ENCODE measurements around the gene CEP112. TPM values are rescaled to one million over a fixed set of nuclear protein-coding genes. Genes with fewer than 3 reads are reported as not detected.

Gene CEP112
- polyA plus RNA-seq, 1 donor from 2014 or later = 6.0 TPM

DNA sequence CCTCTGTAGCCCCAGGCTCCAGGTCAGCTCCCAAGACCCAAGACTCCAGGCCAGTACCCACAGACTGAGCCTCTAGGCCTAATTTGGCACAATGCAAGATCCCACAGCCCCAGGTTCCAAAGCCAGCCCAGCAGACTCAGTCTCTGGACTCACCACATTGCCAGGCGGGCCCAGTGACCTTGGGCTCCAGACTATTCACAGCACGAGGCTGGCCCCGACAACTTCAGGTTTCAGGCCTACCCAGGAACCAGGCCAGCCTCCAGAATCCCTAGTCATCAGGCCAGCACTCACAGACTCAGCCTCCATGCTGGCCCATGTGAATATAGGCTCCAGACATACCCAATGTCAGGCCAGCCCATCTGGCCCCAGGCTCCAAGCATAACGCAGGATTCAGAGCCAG is 103.8 kb downstream of the CEP112 start:
- TF ChIP-seq MXI1 (conservative IDR thresholded peaks at IDR 0.05; ENCODE audit: poor library complexity, severe bottlenecking) (no peak), EP300 (conservative IDR thresholded peaks at IDR 0.05; ENCODE audit: poor library complexity, severe bottlenecking) (no peak), SMC3 (conservative IDR thresholded peaks at IDR 0.05; ENCODE audit: poor library complexity) (no peak), EZH2 (IDR thresholded peaks at IDR 0.05; ENCODE audit: borderline replicate concordance, insufficient read depth, low read length, poor library complexity, severe bottlenecking) (no peak), TAF1 (IDR thresholded peaks at IDR 0.05; ENCODE audit: low read depth) (no peak), RAD21 (conservative IDR thresholded peaks at IDR 0.05) (no peak), POLR2AphosphoS5 (IDR thresholded peaks at IDR 0.05) (no peak)
- TF ChIP-seq, protein P1, sequence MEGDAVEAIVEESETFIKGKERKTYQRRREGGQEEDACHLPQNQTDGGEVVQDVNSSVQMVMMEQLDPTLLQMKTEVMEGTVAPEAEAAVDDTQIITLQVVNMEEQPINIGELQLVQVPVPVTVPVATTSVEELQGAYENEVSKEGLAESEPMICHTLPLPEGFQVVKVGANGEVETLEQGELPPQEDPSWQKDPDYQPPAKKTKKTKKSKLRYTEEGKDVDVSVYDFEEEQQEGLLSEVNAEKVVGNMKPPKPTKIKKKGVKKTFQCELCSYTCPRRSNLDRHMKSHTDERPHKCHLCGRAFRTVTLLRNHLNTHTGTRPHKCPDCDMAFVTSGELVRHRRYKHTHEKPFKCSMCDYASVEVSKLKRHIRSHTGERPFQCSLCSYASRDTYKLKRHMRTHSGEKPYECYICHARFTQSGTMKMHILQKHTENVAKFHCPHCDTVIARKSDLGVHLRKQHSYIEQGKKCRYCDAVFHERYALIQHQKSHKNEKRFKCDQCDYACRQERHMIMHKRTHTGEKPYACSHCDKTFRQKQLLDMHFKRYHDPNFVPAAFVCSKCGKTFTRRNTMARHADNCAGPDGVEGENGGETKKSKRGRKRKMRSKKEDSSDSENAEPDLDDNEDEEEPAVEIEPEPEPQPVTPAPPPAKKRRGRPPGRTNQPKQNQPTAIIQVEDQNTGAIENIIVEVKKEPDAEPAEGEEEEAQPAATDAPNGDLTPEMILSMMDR (IDR thresholded peaks at IDR 0.05; ENCODE audit: poor library complexity, severe bottlenecking) = no peak
- TF ChIP-seq, protein P2, sequence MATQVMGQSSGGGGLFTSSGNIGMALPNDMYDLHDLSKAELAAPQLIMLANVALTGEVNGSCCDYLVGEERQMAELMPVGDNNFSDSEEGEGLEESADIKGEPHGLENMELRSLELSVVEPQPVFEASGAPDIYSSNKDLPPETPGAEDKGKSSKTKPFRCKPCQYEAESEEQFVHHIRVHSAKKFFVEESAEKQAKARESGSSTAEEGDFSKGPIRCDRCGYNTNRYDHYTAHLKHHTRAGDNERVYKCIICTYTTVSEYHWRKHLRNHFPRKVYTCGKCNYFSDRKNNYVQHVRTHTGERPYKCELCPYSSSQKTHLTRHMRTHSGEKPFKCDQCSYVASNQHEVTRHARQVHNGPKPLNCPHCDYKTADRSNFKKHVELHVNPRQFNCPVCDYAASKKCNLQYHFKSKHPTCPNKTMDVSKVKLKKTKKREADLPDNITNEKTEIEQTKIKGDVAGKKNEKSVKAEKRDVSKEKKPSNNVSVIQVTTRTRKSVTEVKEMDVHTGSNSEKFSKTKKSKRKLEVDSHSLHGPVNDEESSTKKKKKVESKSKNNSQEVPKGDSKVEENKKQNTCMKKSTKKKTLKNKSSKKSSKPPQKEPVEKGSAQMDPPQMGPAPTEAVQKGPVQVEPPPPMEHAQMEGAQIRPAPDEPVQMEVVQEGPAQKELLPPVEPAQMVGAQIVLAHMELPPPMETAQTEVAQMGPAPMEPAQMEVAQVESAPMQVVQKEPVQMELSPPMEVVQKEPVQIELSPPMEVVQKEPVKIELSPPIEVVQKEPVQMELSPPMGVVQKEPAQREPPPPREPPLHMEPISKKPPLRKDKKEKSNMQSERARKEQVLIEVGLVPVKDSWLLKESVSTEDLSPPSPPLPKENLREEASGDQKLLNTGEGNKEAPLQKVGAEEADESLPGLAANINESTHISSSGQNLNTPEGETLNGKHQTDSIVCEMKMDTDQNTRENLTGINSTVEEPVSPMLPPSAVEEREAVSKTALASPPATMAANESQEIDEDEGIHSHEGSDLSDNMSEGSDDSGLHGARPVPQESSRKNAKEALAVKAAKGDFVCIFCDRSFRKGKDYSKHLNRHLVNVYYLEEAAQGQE (IDR thresholded peaks at IDR 0.05; ENCODE audit: borderline replicate concordance) = no peak

DNA sequence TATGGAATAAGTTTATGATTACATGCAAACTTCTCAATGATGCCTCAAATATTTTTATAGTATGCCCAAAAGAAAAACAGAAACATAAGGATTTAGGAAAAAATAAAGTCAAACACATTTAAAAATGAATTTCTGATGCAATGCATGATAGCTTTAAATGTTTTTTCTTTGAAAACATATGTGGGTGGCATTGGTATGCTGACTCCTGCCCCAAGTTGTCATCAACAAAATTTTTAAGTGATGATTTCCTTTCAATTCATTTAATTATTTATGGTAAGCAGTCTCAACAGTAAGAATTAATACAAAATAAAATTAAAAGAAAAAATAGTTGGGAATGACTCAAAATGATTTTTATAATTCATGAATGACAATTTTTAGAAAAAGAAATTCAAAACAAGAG is 104.9 kb downstream of the CEP112 start:
- no peaks in the 10 kb centered on the region for H4K20me1 ChIP-seq (ENCODE audit: insufficient read depth)
- no peaks in the 10 kb centered on the region for H3K9me2 ChIP-seq (ENCODE audit: insufficient read depth, low read length)
- no peak for TF ChIP-seq MXI1 (conservative IDR thresholded peaks at IDR 0.05; ENCODE audit: poor library complexity, severe bottlenecking)
- TF ChIP-seq, protein P2 (IDR thresholded peaks at IDR 0.05; ENCODE audit: borderline replicate concordance) = no peak
- no peak for TF ChIP-seq TAF1 (IDR thresholded peaks at IDR 0.05; ENCODE audit: low read depth)
- no peak for TF ChIP-seq EP300 (conservative IDR thresholded peaks at IDR 0.05; ENCODE audit: poor library complexity, severe bottlenecking)
- TF ChIP-seq SMC3 (conservative IDR thresholded peaks at IDR 0.05; ENCODE audit: poor library complexity) = no peak
- no peak for TF ChIP-seq POLR2AphosphoS5 (IDR thresholded peaks at IDR 0.05)
- TF ChIP-seq RAD21 (conservative IDR thresholded peaks at IDR 0.05) = no peak
- TF ChIP-seq EZH2 (IDR thresholded peaks at IDR 0.05; ENCODE audit: borderline replicate concordance, insufficient read depth, low read length, poor library complexity, severe bottlenecking) = no peak
- TF ChIP-seq, protein P1 (IDR thresholded peaks at IDR 0.05; ENCODE audit: poor library complexity, severe bottlenecking) = no peak
- no peak overlapping the region for H3K4me2 ChIP-seq (ENCODE audit: low read length)
- H3K27ac ChIP-seq (ENCODE audit: low read length) = no peak overlapping the region
- no peak overlapping the region for H3K4me3 ChIP-seq (ENCODE audit: low read length)
- H2AFZ ChIP-seq (ENCODE audit: low read depth, low read length) = no peak overlapping the region
- no peaks in the 10 kb centered on the region for H3F3A ChIP-seq (ENCODE audit: insufficient read depth, low read length, poor library complexity, severe bottlenecking)
- H3K9ac ChIP-seq (ENCODE audit: low read length) = no peak overlapping the region
- no peaks in the 10 kb centered on the region for H3K79me2 ChIP-seq (replicated peaks; ENCODE audit: insufficient read depth, low read length)
- no peaks in the 10 kb centered on the region for H3K27me3 ChIP-seq (ENCODE audit: insufficient read depth, low read depth, low read length)
- H3K36me3 ChIP-seq (ENCODE audit: insufficient read depth, low read length) = no peaks in the 10 kb centered on the region
- H3K9me3 ChIP-seq (ENCODE audit: low read length) = no peaks in the 10 kb centered on the region

More for the DNA sequence above, 103.8 kb downstream of the CEP112 start:
- Histone ChIP-seq H3K9me3 (ENCODE audit: low read length) (no peaks in the 10 kb centered on the region), H3F3A (ENCODE audit: insufficient read depth, low read length, poor library complexity, severe bottlenecking) (no peaks in the 10 kb centered on the region), H3K27ac (ENCODE audit: low read length) (no peak overlapping the region), H3K27me3 (ENCODE audit: insufficient read depth, low read depth, low read length) (no peaks in the 10 kb centered on the region), H3K9ac (ENCODE audit: low read length) (no peak overlapping the region), H3K36me3 (ENCODE audit: insufficient read depth, low read length) (no peaks in the 10 kb centered on the region), H3K4me3 (ENCODE audit: low read length) (no peak overlapping the region), H3K79me2 (replicated peaks; ENCODE audit: insufficient read depth, low read length) (no peaks in the 10 kb centered on the region), H3K9me2 (ENCODE audit: insufficient read depth, low read length) (no peaks in the 10 kb centered on the region), H2AFZ (ENCODE audit: low read depth, low read length) (no peak overlapping the region), H3K4me2 (ENCODE audit: low read length) (no peak overlapping the region), H4K20me1 (ENCODE audit: insufficient read depth) (no peaks in the 10 kb centered on the region)

Measured in neural cell (in vitro differentiated cells).